Effector memory CD8-positive, alpha-beta T cell (primary cell): ENCODE measurements around the gene CRIM1.

ENCODE experiments used
- ATAC-seq: fragments of 150-1000 bp; cut with Tn5 transposase; replicated peaks from 2 replicates; pipeline ENCODE4 v1.10.0; 2021; ENCODE audit warnings: mild to moderate bottlenecking, moderate library complexity
- DNase-seq, 3 experiments: peaks; one replicate each; pipeline ENCODE4 v3.0.0; 2021
- H3K27ac Mint-ChIP-seq, 2 donors: one replicate each; pipeline ENCODE4 v1.8.0; 2022; ENCODE audit warnings: mild to moderate bottlenecking in 2 of 2, mixed read lengths in 2 of 2, moderate library complexity in 2 of 2
- H3K27me3 Mint-ChIP-seq, 2 donors: one replicate each; pipeline ENCODE4 v1.8.0; 2022; ENCODE audit warnings: mixed read lengths in 2 of 2
- H3K36me3 Mint-ChIP-seq: one replicate; pipeline ENCODE4 v1.8.0; 2022; ENCODE audit warnings: mild to moderate bottlenecking, moderate library complexity, mixed read lengths; ENCODE audit not compliant: insufficient read depth
- H3K4me1 Mint-ChIP-seq, 2 donors: one replicate each; pipeline ENCODE4 v1.8.0; 2022; ENCODE audit warnings: low read depth in 2 of 2, mixed read lengths in 2 of 2
- H3K4me3 Mint-ChIP-seq, 2 donors: one replicate each; pipeline ENCODE4 v1.8.0; 2022; ENCODE audit warnings: mild to moderate bottlenecking in 2 of 2, mixed read lengths in 2 of 2, moderate library complexity in 2 of 2
- H3K9me3 Mint-ChIP-seq, 2 donors: one replicate each; pipeline ENCODE4 v1.8.0; 2022; ENCODE audit warnings: mixed read lengths in 2 of 2

Gene CRIM1

DNA sequence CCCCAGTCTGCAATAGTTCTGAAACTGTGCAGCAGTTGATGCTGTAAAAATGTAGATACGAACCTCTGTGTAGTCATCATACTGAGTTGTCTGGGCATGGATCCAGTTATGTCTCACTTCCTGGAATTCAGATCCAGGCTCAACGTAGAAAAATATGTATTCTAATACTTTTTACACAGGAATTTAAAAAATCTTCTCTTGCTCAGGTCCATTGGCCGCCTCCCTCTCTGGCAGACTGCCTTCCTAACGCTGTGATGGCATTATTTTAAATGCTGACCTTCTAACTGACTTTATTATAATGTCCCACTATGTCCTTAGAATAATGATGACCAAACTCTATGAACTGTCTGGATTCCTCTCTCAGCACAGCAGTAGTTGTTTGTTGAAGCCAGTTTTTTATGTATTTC is 122.8 kb downstream of the CRIM1 start:
- H3K9me3 Mint-ChIP-seq = peaks cover 0 to 12% of the 10 kb centered on the region in 2 donors
- no peak for DNase-seq

DNA sequence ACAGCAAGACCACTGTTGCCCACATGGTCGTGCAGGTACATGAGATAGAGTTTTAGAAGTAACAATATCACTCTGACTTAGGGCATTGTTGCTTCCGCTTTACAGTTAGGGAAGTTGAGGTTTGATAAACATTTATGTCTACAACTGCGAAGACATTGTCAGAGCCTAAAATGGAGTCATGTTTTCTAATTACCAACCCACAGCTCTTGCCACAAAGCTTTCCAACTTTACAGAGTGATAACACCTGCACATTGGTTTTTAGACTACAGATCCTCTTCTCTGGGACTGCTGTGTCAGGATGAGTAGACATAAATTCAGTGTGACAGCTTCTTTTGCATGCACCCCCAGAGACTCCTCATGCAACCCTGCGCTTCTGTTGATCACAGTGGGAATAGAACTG is 123.4 kb downstream of the CRIM1 start:
- H3K9me3 Mint-ChIP-seq = peaks cover 0 to 12% of the 10 kb centered on the region in 2 donors
- peaks cover 11% of the 10 kb centered on the region for H3K36me3 Mint-ChIP-seq
- no peaks in the 10 kb centered on the region for H3K27me3 Mint-ChIP-seq
- DNase-seq (no peak), ATAC-seq (no peak)
- no peak overlapping the region for H3K27ac Mint-ChIP-seq
- no peak overlapping the region for H3K4me3 Mint-ChIP-seq
- no peaks in the 10 kb centered on the region for H3K4me1 Mint-ChIP-seq

More for the DNA sequence above, 122.8 kb downstream of the CRIM1 start:
- ATAC-seq = no peak
- Mint-ChIP-seq H3K27ac (no peak overlapping the region), H3K4me3 (no peak overlapping the region), H3K36me3 (peaks cover 11% of the 10 kb centered on the region), H3K4me1 (no peaks in the 10 kb centered on the region), H3K27me3 (no peaks in the 10 kb centered on the region)

DNA sequence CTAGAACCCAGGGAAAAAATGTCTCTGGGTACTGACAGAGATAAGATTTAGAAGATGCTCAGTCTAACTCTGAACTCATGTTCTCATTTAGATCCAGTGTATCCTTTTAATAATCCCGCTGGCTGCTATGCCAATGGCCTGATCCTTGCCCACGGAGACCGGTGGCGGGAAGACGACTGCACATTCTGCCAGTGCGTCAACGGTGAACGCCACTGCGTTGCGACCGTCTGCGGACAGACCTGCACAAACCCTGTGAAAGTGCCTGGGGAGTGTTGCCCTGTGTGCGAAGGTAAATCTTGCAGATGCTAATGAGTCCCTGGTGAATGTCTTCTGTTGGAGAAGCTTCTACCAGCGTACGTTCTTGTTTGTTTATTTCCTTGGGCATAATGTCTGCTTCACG is 123.8 kb downstream of the CRIM1 start:
- no peak for ATAC-seq
- H3K4me3 Mint-ChIP-seq = no peak overlapping the region
- H3K27me3 Mint-ChIP-seq = no peaks in the 10 kb centered on the region
- H3K27ac Mint-ChIP-seq = no peak overlapping the region
- peaks cover 0 to 12% of the 10 kb centered on the region in 2 donors for H3K9me3 Mint-ChIP-seq
- H3K36me3 Mint-ChIP-seq = peaks cover 11% of the 10 kb centered on the region
- no peaks in the 10 kb centered on the region for H3K4me1 Mint-ChIP-seq
- no peak for DNase-seq

DNA sequence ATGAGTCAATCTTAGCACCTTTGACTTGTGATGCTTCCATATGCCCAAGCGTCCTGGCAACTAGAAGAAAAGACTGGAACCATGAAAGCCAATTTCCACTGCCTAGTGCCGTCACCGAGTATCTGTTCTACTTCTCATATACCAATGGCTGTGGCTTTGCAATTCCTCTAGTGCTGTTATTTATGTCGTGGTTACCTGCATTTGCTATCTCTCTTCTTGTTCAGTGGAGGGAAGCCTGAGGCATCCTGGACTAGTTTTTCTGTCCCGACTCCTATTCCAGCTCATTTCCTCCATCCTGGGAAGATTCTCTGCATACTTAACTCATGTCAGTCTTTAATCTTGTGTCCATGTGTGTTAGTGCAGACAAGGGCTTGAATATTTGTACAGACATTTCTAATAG is 124.5 kb downstream of the CRIM1 start:
- Mint-ChIP-seq H3K4me1 (no peaks in the 10 kb centered on the region), H3K9me3 (peaks cover 0 to 12% of the 10 kb centered on the region in 2 donors), H3K36me3 (peaks cover 11% of the 10 kb centered on the region), H3K27ac (no peak overlapping the region), H3K27me3 (no peaks in the 10 kb centered on the region), H3K4me3 (no peak overlapping the region)
- no peak for DNase-seq
- no peak for ATAC-seq

DNA sequence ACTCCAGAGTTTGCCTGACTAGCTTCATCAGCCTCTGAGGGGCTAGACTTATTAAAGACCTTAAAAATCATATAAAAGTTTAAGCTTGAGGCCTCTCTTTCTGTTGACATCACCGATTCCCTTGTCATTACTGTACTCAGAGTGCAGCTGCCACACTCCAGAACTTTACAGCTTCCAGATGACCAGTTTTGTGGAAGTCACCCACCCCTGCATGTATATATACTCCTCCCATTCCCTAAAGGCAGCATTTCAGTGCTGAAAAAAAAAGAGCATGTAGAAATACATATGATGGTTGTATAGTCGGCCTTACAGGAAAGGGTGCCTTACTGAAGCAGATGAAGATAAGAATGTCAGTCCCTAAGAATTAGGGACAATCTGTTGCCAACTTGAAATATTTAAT is 125.1 kb downstream of the CRIM1 start:
- DNase-seq (no peak), ATAC-seq (no peak)
- peaks cover 11% of the 10 kb centered on the region for H3K36me3 Mint-ChIP-seq
- H3K9me3 Mint-ChIP-seq = peaks cover 0 to 9% of the 10 kb centered on the region in 2 donors
- H3K4me3 Mint-ChIP-seq = no peak overlapping the region
- H3K4me1 Mint-ChIP-seq = no peaks in the 10 kb centered on the region
- no peak overlapping the region for H3K27ac Mint-ChIP-seq
- H3K27me3 Mint-ChIP-seq = no peaks in the 10 kb centered on the region

DNA sequence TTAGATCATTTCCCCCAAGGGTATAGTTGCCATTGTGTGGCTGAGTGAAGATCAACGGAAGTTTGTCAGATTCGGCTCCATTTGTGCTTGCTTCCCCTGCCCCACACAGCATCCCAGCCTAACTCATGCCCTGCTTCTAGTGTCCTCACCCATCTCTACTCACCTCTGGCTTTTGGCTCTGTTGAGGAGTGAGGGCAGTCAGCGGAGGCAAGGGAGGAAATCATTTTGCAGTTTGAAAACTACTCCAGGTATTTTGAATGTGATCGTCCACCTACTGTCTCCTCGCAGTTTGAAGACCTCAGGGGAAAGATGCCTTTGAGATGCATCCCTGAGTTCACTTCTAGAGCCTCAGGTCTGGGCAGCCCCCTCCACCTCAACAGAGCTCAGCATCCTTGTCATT is 126.1 kb downstream of the CRIM1 start:
- ATAC-seq (no peak), DNase-seq (no peak)
- H3K27me3 Mint-ChIP-seq = no peaks in the 10 kb centered on the region
- H3K4me3 Mint-ChIP-seq = no peak overlapping the region
- no peaks in the 10 kb centered on the region for H3K9me3 Mint-ChIP-seq
- no peak overlapping the region for H3K27ac Mint-ChIP-seq
- H3K36me3 Mint-ChIP-seq = peaks cover 8% of the 10 kb centered on the region
- no peaks in the 10 kb centered on the region for H3K4me1 Mint-ChIP-seq

DNA sequence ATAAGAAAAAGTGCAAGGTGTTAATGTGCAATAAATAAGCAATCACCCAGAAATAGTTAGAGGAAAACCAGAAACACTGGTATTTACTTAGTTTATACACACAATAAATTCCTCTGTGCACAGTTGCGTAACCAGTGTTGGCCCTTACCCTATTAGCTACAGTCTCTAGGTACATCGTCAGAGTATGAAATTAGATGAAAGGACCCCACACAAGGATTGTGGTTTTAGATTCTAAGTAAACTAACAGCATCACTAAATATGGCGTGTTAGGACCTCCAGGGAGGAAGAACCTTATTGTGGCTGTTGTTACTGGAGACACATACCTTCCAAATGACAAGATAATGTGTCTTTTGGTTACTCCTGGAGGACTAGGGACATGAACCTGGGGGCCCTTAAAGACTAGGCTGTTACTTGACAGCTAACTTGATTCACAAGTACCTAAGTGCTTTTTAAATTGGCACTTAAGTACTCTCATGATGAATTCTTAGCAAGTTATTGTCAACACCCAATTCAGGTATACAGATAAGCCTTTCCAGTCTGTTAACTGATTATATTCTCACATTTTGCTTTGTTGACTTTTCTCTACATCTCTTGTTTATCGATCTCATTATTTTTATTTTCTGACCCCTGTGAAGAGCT is 127.1 kb downstream of the CRIM1 start:
- Mint-ChIP-seq H3K4me3 (no peak overlapping the region), H3K9me3 (no peaks in the 10 kb centered on the region), H3K36me3 (peaks cover 5% of the 10 kb centered on the region), H3K4me1 (no peaks in the 10 kb centered on the region), H3K27me3 (no peaks in the 10 kb centered on the region), H3K27ac (no peak overlapping the region)
- ATAC-seq (no peak), DNase-seq (no peak)

DNA sequence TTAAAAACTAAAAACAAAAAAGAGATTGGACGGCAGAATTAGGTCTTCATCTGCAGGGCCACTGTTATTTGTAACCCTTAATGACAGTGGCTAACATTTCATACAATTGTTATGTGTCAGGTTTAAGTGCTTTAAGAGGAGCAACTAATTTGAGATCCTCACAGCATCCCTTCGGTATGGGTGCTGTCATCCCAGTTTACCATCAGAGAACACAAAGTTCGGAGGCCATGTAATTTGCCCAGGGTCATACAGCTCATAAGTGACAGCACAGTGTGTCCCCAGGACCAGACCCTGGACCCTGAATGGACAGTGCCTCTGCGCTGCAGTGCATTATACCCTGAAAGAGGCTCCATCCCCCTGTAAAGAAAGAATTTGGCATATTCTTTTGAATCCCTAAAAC is 127.7 kb downstream of the CRIM1 start:
- no peaks in the 10 kb centered on the region for H3K9me3 Mint-ChIP-seq
- H3K27me3 Mint-ChIP-seq = no peaks in the 10 kb centered on the region
- ATAC-seq (no peak), DNase-seq (no peak)
- no peak overlapping the region for H3K4me3 Mint-ChIP-seq
- peaks cover 4% of the 10 kb centered on the region for H3K36me3 Mint-ChIP-seq
- H3K27ac Mint-ChIP-seq = no peak overlapping the region
- H3K4me1 Mint-ChIP-seq = no peaks in the 10 kb centered on the region

DNA sequence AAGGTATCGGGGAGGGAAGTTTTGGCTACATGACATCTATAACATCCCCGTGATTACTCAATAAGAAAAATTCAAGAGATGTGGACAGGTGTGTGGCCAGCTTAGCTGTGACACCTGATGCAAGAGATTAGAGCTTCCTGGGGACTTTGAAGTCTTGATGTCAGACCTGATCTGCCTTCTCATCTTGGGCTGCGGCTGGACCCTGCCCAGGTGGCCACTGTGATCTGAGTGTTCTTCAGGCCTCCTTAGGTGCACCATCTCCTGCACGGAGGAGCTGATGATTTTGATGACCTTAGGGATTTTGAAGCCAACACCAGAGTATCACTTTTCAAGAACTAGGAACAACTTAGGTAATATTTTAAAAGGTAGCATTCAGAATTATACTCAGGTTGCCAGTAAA is 128.9 kb downstream of the CRIM1 start:
- Mint-ChIP-seq H3K4me1 (no peaks in the 10 kb centered on the region), H3K36me3 (peaks cover 4% of the 10 kb centered on the region), H3K9me3 (no peaks in the 10 kb centered on the region), H3K27ac (peak overlapping the region in 1 of 2 donors; percentile 65), H3K4me3 (no peak overlapping the region), H3K27me3 (no peaks in the 10 kb centered on the region)
- ATAC-seq (no peak), DNase-seq (no peak)

DNA sequence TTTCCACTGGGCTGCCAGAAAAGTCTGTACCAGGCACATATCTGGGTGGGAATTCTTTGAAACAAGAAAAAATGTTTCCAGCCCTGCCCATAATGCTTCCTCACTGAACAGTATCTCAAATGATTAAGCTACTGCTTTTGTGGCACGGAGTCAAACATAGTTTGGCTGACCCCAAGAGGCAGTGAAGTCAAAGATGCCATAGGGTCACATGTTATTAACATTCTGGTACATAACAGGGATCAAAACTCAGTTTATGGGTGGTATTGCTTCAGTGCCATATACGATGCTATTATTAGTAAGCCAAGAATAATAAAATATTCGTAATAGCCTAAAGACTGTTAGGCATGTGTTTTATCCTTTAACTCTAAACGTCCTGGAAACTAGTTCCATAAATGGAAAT is 129.9 kb downstream of the CRIM1 start:
- ATAC-seq (no peak), DNase-seq (no peak)
- Mint-ChIP-seq H3K36me3 (no peaks in the 10 kb centered on the region), H3K27ac (no peak overlapping the region), H3K9me3 (no peaks in the 10 kb centered on the region), H3K27me3 (no peaks in the 10 kb centered on the region), H3K4me1 (no peaks in the 10 kb centered on the region), H3K4me3 (no peak overlapping the region)

DNA sequence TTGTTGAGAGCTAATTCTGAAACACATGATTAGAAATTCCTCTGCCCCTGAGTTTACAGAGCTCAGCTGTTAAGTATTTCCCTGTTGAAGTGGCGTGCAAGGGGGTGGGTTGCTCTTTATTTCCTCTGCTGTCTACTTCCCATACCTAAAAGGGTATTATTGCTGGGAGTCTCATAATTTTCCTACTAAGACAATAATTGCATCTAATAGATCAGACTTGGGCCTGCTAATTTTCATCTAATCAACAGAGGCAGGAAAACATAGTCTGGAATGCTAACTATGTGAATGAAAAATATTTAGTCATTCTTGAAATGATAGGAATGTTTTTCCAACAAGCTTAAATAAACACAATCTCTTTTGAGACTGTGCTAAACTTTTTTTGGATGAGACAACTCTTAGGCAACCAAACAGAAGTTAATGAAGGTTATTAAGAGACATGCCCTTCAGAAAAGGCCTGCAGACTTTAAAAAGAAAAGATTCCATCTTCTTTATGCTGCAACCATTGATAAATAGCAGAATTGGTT is 131.0 kb downstream of the CRIM1 start:
- DNase-seq (no peak), ATAC-seq (no peak)
- no peaks in the 10 kb centered on the region for H3K27me3 Mint-ChIP-seq
- H3K4me3 Mint-ChIP-seq = no peak overlapping the region
- no peaks in the 10 kb centered on the region for H3K4me1 Mint-ChIP-seq
- H3K9me3 Mint-ChIP-seq = no peaks in the 10 kb centered on the region
- H3K36me3 Mint-ChIP-seq = no peaks in the 10 kb centered on the region
- H3K27ac Mint-ChIP-seq = no peak overlapping the region

DNA sequence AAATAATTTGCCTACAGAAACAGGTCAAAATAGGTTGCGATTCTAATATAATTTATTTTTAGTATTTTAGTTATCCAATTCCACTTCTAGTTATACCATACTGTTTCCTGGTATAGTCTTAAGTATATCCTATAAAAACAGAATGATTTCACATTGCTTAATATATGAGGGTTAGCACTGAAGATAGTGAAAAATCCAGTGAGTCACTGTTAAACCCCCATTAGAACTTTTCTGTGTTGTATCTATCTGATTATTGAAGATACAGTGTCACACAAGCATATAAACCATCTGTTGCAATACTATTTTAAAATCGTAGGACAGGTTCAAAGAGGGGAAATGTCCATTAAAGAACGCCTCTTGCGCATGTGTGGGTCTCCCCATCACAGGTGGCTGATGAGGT is 132.4 kb downstream of the CRIM1 start:
- Mint-ChIP-seq H3K4me3 (no peak overlapping the region), H3K27me3 (no peaks in the 10 kb centered on the region), H3K36me3 (no peaks in the 10 kb centered on the region), H3K27ac (no peak overlapping the region), H3K4me1 (no peaks in the 10 kb centered on the region), H3K9me3 (no peaks in the 10 kb centered on the region)
- no peak for DNase-seq
- ATAC-seq = no peak

DNA sequence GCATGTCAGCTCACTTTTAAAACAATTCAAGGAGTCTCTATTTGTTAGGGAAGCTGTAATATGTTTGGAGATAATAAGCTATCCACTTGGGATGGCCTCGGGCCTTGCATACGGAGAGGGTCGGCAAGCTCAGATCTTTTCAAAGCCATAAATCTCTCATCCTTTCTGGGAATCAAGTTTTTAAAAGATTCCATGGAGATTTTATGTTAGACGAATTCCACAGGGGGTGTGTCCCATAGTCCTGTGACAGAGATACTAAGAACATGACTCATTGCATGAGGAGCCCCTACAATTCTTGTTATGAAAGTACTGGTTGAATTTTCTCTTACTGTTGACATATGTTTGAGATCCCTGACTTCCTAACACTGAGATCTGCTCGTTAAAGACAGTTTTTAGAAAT is 133.7 kb downstream of the CRIM1 start:
- Mint-ChIP-seq H3K4me1 (no peaks in the 10 kb centered on the region), H3K36me3 (no peaks in the 10 kb centered on the region), H3K27ac (no peak overlapping the region), H3K27me3 (no peaks in the 10 kb centered on the region), H3K9me3 (no peaks in the 10 kb centered on the region), H3K4me3 (no peak overlapping the region)
- ATAC-seq (no peak), DNase-seq (no peak)

DNA sequence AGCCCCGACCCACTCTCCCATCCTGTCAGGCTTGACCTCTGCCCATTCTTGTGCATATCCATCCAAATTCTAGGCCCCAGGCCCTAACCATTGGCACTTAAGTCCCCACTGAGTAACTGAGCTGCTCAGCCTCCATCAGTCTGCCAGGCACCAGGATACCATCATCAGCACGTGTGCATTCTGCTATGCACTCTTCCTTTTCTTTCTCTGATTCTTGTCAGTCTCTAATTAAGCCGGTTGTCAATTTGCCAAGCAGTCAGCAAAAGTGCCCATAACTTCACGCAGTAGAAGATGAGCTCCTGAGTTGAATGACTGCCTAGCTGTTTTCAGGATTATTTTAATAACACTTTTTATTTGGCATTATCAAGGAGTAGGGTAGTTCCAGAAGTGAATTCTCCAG is 135.2 kb downstream of the CRIM1 start:
- H3K27ac Mint-ChIP-seq = no peak overlapping the region

More for the DNA sequence above, 135.2 kb downstream of the CRIM1 start:
- no peaks in the 10 kb centered on the region for H3K4me1 Mint-ChIP-seq
- no peak overlapping the region for H3K4me3 Mint-ChIP-seq
- no peaks in the 10 kb centered on the region for H3K27me3 Mint-ChIP-seq
- DNase-seq = no peak
- H3K36me3 Mint-ChIP-seq = no peaks in the 10 kb centered on the region
- H3K9me3 Mint-ChIP-seq = no peaks in the 10 kb centered on the region
- ATAC-seq = no peak
